GM18498 (cell line): ENCODE data around the gene CNTNAP2.

Source experiments
- ATAC-seq: cut with Tn5 transposase; IDR thresholded peaks from one replicate; pipeline ENCODE4 v1.9.1; 2021; ENCODE audit warnings: mild to moderate bottlenecking, moderate library complexity; ENCODE audit not compliant: unreplicated experiment

Gene CNTNAP2

DNA sequence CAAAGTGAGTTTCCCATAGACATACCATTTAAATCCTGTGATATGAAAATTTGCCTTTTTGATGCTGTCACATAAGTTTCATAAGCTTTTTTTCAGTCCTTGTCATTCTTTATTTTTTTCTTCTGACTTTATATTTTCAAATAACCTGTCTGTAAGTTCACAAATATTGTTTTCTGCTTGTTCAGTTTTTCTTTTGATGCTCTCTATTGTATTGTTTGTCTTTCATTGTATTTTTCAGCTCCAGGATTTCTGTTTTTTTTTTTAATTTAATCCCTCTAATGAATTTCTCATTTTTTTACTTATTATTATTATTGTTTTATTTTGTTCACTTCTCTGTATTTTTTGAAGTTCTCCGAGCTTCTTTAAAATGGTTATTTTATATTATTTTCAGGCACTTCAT is 623.4 kb downstream of the CNTNAP2 start:
- ATAC-seq: no peak

DNA sequence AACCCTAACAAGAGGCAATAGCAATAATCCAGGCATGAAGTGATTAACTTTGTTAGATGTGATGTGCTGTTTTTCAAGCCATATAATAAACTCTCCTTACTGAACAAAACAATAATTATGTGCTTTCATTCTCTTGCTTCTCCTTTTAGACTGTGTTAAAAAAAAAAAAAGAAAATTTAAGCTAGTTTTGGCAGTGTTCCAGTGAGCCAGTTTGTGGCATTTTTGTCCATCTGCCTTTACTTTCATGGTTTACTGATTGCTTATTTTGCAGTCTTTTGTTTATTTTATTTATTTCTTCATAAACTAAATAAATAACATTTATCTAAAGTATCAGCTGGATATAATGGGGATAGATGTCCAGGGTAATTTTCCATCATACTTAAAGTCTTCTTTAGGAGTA is 625.3 kb downstream of the CNTNAP2 start:
- ATAC-seq: no peak

DNA sequence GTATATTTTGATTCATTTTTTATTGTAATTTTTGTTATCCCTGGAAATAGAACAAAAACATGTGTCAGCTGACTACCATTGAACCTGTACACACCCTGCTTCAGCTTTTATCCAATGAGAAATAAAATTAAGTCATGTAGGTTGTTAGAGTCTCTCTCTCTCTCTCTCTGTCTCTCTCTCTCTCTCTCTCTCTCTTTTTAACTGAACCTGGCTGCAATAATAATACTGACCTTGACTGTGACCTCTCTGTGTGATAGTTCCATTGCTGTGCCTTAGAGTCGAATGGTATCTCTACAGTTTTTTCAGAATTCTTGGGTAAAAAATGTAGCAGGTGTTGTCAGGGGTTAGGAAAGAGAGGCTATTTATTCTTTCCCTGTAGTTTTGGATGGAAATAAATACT is 637.8 kb downstream of the CNTNAP2 start:
- no peak for ATAC-seq

DNA sequence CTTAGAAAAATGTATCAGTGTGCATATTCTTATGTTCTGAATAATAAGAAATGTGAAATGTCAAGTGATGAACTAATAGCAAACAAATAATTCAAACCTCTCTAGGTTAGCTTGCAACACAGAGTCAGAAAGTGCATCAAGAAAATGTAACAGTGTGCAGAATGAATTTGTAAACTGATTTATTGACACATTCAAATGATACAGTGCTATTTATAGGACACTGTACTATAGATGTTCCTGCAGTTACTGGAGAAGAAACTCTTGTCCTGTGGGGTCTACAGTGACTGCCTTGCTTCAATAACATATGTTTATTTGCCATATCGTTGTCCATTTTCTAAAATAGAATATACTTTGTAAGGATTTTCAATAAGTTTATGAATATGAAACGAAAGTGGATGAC is 639.0 kb downstream of the CNTNAP2 start:
- no peak for ATAC-seq

DNA sequence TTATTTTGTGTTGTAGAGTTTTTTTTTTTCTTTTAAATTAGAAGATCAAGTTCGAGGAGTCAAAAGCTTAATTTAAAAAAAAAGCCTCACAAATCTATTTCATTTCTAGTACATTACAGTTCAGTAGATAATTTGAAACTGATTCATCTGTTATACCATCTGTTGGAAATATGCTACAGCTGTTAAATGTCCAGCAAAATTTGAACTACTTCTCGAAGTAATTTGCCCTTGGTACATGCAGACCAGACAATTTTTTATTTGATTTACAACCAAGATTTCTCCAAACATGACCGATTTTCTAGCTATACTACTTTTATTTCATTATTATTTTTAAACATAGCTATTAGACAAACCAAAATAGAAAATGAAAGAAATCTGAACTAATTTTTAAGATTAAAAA is 647.9 kb downstream of the CNTNAP2 start:
- ATAC-seq: no peak

DNA sequence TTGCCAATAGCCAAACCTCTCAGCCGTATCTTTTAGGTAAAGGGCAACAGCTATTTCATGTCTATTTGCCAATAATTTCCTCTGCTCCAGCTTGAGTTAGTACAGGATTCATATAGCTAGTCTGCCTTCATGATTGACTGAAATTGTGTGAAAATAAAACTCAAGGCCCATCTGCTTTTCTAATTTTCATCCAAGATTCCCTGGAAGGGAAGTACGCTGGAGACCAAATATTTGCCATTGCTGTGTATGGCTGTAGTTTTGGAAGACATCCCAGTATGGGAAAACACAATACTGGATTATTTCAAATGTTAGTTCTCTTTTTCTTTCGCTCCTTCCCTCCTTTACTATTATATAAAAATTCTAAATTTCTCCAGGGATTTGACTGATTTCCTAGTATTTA is 652.4 kb downstream of the CNTNAP2 start:
- ATAC-seq: no peak

DNA sequence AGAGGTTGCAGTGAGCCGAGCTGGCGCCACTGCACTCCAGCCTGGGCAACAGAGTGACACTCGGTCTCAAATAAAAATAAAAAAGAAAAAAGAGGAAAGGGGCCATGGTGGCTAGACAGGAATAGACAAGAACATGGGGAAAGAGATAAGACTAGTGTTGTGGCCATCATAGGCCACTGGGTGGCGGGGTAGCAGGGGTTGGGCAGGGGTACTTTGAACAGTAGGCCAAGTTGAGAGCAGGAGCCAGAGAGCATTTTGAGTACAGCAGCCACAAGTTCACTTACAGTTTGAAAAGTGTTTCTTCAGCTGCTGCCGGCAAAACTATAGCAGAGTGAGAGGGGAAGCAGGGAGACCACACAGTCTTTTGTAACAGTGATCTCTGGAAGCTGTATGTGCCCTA is 656.0 kb downstream of the CNTNAP2 start:
- no peak for ATAC-seq

DNA sequence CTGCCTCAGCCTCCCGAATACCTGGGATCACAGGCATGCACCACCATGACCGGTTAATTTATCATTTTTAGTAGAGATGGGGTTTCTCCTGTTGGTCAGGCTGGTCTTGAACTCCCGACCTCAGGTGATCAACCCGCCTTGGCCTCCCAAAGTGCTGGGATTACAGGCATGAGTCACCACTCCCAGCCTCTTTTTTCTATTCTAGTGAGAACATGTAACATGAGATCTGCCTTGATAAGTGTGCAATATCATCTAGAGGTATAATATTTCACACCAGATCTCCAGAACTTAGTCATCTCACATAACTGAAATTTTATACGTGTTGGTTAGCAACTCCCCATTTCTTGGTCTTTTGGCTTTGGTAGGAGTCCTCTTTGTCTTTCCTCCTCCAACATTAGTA is 656.9 kb downstream of the CNTNAP2 start:
- no peak for ATAC-seq

DNA sequence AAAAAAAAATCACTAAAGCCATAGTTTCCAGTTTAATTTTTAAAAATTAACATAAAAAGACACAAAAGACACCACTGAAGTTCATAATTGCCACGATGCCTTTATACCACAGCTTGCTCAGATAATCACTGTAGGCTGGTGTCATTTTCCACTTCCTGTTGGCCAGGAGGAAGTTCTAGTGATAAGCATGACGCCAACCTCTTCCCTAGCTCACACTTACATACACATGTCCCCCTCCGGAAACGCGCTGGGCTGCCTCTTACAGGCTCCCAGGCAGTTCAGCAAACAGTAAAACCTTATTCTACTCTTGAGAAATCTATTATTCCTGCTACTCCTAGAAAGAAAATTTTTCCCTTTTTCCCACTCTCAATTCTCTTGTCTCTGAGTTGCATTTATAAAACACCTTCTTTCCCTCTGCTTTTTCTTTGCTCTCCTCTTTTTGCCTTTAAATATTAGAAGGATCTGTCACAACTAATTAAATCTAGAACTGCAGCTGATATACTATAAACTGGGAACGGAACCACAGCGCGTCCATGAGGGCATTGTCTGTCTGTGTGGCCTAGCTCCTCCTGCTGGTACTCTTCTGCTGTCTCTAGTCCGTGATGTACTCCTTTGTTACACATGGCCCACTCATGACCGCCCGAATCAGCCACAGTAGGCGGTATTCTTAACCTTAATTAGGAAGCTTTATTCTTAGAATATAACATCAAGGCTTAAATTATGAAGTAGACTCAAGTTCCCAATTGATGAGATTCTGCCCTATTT is 664.9 kb downstream of the CNTNAP2 start:
- no peak for ATAC-seq

DNA sequence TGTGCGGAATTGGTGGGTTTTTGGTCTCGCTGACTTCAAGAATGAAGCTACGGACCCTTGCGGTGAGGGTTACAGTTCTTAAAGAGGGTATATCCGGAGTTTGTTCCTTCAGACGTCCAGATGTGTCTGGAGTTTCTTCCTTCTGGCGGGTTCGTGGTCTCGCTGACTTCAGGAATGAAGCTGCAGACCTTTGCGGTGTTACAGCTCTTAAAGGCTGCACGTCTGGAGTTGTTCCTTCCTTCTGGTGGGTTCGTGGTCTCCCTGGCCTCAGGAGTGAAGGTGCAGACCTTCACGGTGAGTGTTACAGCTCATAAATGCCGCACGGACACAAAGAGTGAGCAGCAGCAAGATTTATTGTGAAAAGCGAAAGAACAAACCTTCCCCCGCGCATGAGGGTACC is 670.7 kb downstream of the CNTNAP2 start:
- no peak for ATAC-seq

DNA sequence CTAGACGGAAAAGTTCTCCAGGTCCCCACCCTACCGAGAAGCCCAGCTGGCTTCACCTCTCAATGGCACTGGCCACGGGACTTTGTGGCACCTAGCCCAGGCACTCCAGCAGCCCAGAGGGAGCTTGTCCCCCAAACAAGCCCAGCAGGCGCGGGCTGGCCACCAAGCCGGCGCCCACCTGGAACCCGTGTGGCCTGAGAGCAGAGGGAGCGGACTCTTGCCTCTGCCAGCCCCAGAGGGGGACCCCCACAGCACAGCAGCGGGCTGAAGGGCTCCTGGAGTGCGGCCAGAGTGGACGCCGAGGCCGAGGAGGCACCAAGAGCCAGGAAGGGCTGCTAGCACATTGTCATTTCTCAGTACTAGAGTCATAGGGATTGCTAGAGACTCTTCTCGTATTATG is 671.4 kb downstream of the CNTNAP2 start:
- ATAC-seq: no peak

DNA sequence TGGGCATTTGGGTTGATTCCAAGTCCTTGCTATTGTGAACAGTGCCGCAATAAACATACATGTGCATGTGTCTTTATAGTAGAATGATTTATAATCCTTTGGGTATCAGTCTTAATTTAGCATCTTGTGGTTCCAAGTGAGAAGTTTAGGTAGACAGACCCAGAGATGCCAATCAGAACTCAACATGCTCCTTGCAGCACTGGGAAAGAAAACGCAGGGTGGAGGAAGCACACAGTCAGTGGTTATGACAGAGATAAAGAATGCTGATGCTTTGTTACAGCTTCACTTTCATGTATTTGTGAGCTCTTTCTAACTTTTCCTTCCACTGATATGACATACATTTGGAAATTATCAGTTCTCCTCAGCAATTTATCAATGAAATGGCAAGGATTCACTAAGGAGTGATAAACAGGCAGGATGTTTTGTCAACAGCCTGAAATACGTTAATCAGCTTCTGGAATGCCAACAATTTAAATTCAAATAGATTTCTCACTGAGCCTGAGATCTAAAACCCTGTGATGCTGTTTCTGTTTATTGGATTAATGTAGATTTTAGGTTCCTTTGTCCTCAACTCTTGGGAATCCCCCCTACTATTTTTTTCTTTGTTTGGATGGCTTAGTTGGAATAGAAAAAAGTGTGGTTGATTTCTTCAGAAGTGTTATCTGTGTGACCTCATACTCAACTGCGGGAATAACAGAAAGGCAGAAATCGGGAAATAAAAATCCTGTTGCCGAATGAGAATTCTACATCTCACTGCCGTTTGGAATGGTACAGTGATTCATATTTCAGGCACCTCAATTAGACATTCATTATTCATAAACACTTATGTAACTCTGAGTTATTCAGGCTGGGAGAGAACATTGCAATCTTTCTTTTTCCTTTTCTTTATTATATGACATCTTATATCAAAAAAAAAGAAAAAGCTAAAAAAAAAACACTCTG is 675.0 kb downstream of the CNTNAP2 start:
- ATAC-seq: no peak

DNA sequence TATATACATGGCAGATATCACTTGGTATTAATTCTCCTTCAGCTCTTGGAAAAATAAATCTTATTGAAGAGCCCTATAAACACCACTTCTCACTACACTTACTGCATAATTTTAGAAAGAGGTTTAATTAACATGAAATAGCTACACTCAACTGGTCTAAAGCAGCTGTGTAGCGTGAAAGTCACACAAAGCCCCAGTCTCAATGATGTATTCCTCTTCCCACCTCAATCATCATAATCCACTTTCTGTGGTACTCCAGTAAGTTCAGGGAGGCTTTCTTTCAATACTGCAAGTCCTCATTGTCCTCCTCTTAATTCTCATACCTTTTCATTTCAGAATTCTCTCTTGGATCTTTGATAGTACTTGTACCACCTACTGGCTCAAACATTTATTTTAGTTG is 688.0 kb downstream of the CNTNAP2 start:
- no peak for ATAC-seq

DNA sequence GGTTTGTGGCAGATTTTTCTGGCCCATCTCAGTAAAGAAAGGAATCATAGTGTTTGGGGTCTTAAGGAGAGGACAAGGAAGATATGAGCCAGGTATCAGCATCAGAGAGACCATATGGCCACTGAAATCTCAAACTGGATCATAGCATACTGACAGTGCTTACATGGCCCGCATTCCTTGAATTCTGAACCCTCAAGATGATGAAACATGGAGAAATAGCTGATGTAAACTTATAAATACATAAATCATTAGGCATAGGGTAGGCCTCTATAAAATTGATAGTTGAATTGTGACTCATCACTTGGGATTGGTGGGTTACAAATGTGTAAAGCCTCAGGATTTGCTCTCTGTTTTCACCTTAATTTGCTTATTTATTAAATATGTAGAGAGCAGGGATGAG is 688.5 kb downstream of the CNTNAP2 start:
- ATAC-seq: no peak

DNA sequence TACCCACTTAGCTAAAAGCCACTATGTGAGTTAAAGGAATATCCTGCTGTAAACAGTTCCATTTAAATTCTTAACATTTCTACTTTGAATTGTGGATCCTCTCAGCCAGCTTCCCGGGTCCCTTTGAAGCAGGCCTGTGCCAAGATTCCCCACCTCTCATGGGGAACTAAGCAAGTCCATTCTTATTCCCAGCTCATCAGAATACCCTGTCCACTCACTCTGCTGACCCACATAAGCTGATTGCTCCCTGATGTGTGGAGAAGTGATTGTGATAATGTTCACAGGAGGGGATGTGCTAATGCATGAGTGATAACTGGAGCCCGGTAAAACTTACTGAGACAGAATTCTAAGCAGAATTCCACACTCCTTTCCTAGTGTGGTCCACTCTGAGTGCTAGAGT is 709.7 kb downstream of the CNTNAP2 start:
- no peak for ATAC-seq

DNA sequence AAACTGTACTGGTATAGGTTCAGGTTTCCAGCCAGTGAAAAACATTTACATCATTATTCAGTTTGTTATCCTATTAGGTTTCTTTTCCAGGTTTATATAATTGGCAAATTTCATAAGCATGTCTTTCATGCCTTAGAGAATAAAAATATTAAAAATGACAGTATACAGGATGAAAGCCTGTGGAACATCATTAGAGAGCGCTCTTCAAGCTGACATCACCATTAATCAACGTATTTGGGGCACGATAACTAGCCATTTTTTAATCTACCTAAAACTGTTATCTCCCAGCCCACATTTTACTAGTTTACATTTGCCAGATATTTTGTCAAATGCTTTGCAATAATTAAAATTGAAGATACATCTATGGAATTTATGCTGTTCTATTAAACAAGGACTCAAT is 714.1 kb downstream of the CNTNAP2 start:
- no peak for ATAC-seq

DNA sequence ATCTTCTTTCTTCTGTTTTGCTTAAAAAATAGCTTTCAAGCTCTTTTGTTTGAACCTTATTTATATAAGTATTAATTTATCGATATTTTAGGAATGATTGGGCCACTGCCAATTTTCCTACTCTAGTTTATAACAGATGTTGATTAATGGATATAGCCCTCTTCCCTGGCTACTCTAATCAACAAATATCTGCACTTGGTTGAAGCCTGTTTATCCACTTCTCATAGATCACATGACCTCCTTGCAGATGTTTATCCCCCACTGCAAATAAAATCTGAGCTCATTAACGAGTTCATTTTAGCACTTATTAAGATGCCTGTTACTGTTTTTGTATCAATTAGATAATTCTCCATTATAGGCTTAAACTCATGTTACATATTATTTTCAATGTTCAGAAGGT is 715.3 kb downstream of the CNTNAP2 start:
- no peak for ATAC-seq

DNA sequence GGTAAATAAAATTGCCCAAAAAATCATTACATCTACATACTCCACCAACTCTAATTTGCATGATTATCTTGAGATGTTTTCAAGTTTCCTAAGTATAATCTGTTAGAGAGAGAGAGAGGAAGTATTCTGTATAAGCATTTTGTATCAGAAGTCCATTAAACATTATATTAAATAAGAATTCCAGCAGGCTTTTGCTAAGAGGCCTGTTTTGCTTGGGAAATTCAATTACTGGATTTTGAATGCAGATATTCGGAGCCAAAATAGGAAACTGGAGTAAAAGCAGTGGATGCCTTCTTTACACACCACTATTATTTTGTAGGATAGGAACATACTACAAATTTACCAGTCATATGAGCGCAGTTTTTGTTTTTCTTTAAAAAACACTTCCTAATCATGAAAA is 727.8 kb downstream of the CNTNAP2 start:
- ATAC-seq: no peak

DNA sequence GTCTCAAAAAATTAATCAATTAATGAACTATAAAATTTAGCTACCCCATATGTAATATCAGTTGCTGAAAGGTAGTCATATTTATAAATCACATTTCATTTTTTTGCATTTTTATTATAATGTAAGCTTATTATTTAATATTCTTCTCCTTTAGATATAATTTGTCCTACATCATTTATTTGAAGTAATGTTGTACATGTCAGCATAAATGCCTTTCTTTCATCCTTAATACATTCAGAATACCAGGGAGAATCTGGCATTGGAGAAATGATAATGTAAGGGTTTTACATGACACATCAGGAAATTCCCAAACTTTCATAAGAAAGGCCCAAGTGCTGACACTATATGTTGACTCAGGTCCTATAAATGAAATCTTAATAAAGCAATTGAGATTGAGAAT is 742.1 kb downstream of the CNTNAP2 start:
- no peak for ATAC-seq

DNA sequence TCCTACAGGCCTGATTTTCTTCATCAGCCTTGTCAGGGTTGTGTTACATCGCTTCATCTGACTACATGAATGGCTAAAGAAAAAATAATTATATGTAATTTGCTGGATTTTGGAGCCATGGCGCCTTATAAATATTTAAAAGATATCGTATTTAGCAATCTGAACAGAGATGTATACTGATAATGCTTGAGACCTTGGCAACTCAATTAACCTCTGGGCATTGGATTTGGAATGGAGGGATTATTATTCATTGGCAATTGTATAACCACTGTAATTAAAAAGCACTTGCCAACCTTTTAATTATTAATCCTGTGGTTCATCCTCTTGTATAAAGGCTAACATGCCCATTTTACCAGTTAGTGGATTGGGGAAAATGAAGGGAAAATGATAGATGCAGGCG is 745.1 kb downstream of the CNTNAP2 start:
- ATAC-seq: no peak

DNA sequence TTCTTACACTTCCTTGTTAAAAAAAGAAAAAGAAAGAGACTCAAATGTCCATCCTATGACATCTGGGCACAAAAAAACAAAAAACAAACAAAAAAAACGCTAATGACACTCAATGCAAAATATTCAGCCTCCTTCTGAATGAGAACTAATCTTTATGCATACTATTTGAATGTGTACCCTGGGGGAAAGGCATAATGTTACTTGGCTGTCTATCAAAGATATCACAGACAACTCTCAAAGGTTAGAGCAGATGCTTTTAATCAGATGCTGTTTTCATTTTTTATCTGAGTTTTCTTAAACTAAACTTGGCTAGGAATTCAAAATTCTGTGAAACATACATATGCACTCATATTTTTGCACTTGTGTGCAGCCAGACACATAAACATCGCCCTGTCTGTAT is 745.8 kb downstream of the CNTNAP2 start:
- ATAC-seq: no peak

DNA sequence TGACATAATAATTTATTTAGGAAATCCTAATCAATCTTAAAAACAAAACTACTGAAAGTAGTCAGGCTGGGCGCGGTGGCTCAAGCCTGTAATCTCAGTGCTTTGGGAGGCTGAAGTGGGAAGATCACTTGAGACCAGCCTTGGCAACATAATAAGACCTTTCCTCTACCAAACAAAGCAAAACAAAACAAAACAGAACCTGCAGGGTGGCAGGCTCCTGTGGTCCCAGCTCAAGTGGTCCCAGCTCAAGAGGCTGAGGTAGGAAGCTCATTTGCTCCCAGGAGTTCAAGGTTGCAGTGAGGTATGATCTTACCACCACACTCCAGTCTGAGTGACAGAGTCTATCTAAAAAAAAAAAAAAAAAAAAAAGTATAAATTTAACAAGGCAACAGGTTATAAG is 748.0 kb downstream of the CNTNAP2 start:
- no peak for ATAC-seq
